ENCODE results near the gene CPNE6.
A peak's percentile ranks its signal among the peaks of the same experiment; 100 is the strongest.
"Not testable (repeated sequence)": the region's sequence is repeated elsewhere in the genome, so short reads cannot be mapped to it uniquely, and the experiment has no call there.

CPNE6 gene

DNA sequence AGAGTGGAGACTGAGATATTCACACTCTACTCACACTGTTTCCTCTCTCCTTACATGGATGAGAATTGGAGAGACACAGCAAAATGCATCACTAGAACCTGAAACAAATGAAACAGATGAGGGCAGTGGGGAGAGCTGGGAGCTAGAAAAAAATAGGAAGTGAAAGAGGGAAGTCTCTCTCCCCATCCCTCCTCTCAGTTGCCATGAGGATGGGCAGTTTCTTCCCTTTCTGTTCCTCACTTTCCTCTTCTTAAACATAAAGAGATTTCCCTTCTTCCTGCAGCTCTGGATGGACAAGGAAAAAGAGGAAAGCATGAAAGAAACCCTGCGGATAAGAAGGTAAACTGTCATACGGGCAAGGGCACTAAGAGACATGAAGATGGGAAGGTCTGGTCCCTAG lies 22.4 kb upstream of the CPNE6 start:
- H2BK15ac ChIP-seq (ENCODE audit: low read depth, poor library complexity, severe bottlenecking); H4K91ac ChIP-seq (ENCODE audit: low read length); H2BK5ac ChIP-seq (ENCODE audit: low read depth, low read length, poor library complexity, severe bottlenecking); H2BK120ac ChIP-seq (ENCODE audit: low read depth, low read length); H3K4me2 ChIP-seq (ENCODE audit: low read length, poor library complexity, severe bottlenecking); DNase-seq; H3K79me1 ChIP-seq (replicated peaks; ENCODE audit: low read length, poor library complexity, severe bottlenecking); H3K27ac ChIP-seq (ENCODE audit: low read length, poor library complexity, severe bottlenecking); H3K4ac ChIP-seq (ENCODE audit: low read depth in 1 of 2, low read length in 2 of 2); H2BK12ac ChIP-seq (ENCODE audit: low read length in 2 of 2); H2AFZ ChIP-seq (ENCODE audit: low read depth, low read length); H2AK5ac ChIP-seq (ENCODE audit: low read length, severe bottlenecking); H3K14ac ChIP-seq (ENCODE audit: low read length in 2 of 2); H3K18ac ChIP-seq (ENCODE audit: low read depth in 1 of 2, low read length in 2 of 2); H3K36me3 ChIP-seq (ENCODE audit: control insufficient read depth in 1 of 2, insufficient read depth in 2 of 2, low read depth in 1 of 2, low read length in 2 of 2); H3K4me3 ChIP-seq (ENCODE audit: insufficient read depth in 1 of 2, low read depth in 1 of 2, low read length in 2 of 2); H3K9me3 ChIP-seq (ENCODE audit: control insufficient read depth, low read length); H3K23ac ChIP-seq (ENCODE audit: low read length in 2 of 2); H3K9ac ChIP-seq (ENCODE audit: low read length); H4K8ac ChIP-seq (ENCODE audit: low read length): not testable (repeated sequence)
- 100% methylated on average over 2 of the region's 2 CpGs for WGBS
- H3K27me3 ChIP-seq (ENCODE audit: control insufficient read depth in 1 of 2, insufficient read depth in 1 of 2, low read length in 2 of 2): peaks cover 34 to 62% of the 10 kb centered on the region in 2 experiments
- H3K4me1 ChIP-seq (ENCODE audit: control insufficient read depth, insufficient read depth, low read depth, low read length): peaks cover 13% of the 10 kb centered on the region

DNA sequence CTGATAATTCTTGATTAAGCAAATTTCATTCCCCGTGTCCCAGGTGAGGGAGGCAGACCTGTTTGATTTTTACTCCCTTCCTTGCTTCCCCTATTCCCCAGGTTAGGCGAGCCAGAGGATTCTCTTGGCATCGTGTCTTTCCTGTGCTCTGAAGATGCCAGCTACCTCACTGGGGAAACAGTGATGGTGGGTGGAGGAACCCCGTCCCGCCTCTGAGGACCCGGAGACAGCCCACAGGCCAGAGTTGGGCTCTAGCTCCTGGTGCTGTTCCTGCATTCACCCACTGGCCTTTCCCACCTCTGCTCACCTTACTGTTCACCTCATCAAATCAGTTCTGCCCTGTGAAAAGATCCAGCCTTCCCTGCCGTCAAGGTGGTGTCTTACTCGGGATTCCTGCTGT lies 20.6 kb upstream of the CPNE6 start:
- H3K79me1 ChIP-seq (replicated peaks; ENCODE audit: low read length, poor library complexity, severe bottlenecking); H4K91ac ChIP-seq (ENCODE audit: low read length); H3K4me3 ChIP-seq (ENCODE audit: insufficient read depth in 1 of 2, low read depth in 1 of 2, low read length in 2 of 2); H4K8ac ChIP-seq (ENCODE audit: low read length); H2BK120ac ChIP-seq (ENCODE audit: low read depth, low read length); H3K9me3 ChIP-seq (ENCODE audit: control insufficient read depth, low read length); H2AFZ ChIP-seq (ENCODE audit: low read depth, low read length); H2AK5ac ChIP-seq (ENCODE audit: low read length, severe bottlenecking); H3K14ac ChIP-seq (ENCODE audit: low read length in 2 of 2); H2BK5ac ChIP-seq (ENCODE audit: low read depth, low read length, poor library complexity, severe bottlenecking); H3K4me2 ChIP-seq (ENCODE audit: low read length, poor library complexity, severe bottlenecking); H3K36me3 ChIP-seq (ENCODE audit: control insufficient read depth in 1 of 2, insufficient read depth in 2 of 2, low read depth in 1 of 2, low read length in 2 of 2); H2BK12ac ChIP-seq (ENCODE audit: low read length in 2 of 2); H3K18ac ChIP-seq (ENCODE audit: low read depth in 1 of 2, low read length in 2 of 2); H3K27ac ChIP-seq (ENCODE audit: low read length, poor library complexity, severe bottlenecking); H3K4ac ChIP-seq (ENCODE audit: low read depth in 1 of 2, low read length in 2 of 2); DNase-seq; H3K23ac ChIP-seq (ENCODE audit: low read length in 2 of 2); H3K9ac ChIP-seq (ENCODE audit: low read length): not testable (repeated sequence)
- H3K4me1 ChIP-seq (ENCODE audit: control insufficient read depth, insufficient read depth, low read depth, low read length): peaks cover 13% of the 10 kb centered on the region
- peak overlapping the region; percentile 15 for H2BK15ac ChIP-seq (ENCODE audit: low read depth, poor library complexity, severe bottlenecking)
- peaks cover 42 to 71% of the 10 kb centered on the region in 2 experiments for H3K27me3 ChIP-seq (ENCODE audit: control insufficient read depth in 1 of 2, insufficient read depth in 1 of 2, low read length in 2 of 2)
- 80% methylated on average over 4 of the region's 8 CpGs for WGBS

GRCh38 chr14:24051176-24051788 lies 20.1 kb upstream of the CPNE6 start:
- Histone ChIP-seq H2BK15ac (ENCODE audit: low read depth, poor library complexity, severe bottlenecking) (peak overlapping the region; percentile 67), H4K8ac (ENCODE audit: low read length) (peak overlapping the region; percentile 81), H2AFZ (ENCODE audit: low read depth, low read length) (peak overlapping the region; percentile 88), H3K4ac (ENCODE audit: low read depth in 1 of 2, low read length in 2 of 2) (no peak overlapping the region), H3K36me3 (ENCODE audit: control insufficient read depth in 1 of 2, insufficient read depth in 2 of 2, low read depth in 1 of 2, low read length in 2 of 2) (no peaks in the 10 kb centered on the region), H2BK5ac (ENCODE audit: low read depth, low read length, poor library complexity, severe bottlenecking) (no peak overlapping the region), H3K4me1 (ENCODE audit: control insufficient read depth, insufficient read depth, low read depth, low read length) (peaks cover 13% of the 10 kb centered on the region), H3K27ac (ENCODE audit: low read length, poor library complexity, severe bottlenecking) (no peak overlapping the region), H2AK5ac (ENCODE audit: low read length, severe bottlenecking) (no peak overlapping the region), H3K4me2 (ENCODE audit: low read length, poor library complexity, severe bottlenecking) (peak overlapping the region; percentile 97), H3K9ac (ENCODE audit: low read length) (peak overlapping the region; percentile 79), H3K23ac (ENCODE audit: low read length in 2 of 2) (no peak overlapping the region), H3K9me3 (ENCODE audit: control insufficient read depth, low read length) (no peaks in the 10 kb centered on the region), H2BK12ac (ENCODE audit: low read length in 2 of 2) (peak overlapping the region in 1 of 2 experiments; percentile 60), H4K91ac (ENCODE audit: low read length) (no peak overlapping the region), H3K27me3 (ENCODE audit: control insufficient read depth in 1 of 2, insufficient read depth in 1 of 2, low read length in 2 of 2) (peaks cover 46 to 74% of the 10 kb centered on the region in 2 experiments), H3K14ac (ENCODE audit: low read length in 2 of 2) (no peak overlapping the region), H3K18ac (ENCODE audit: low read depth in 1 of 2, low read length in 2 of 2) (peak overlapping the region; percentile 41 to 61), H3K79me1 (replicated peaks; ENCODE audit: low read length, poor library complexity, severe bottlenecking) (no peaks in the 10 kb centered on the region), H2BK120ac (ENCODE audit: low read depth, low read length) (no peak overlapping the region), H3K4me3 (ENCODE audit: insufficient read depth in 1 of 2, low read depth in 1 of 2, low read length in 2 of 2) (peak overlapping the region; percentile 61 to 83)
- no peak for DNase-seq
- 18% methylated on average over 11 of the region's 20 CpGs for WGBS

DNA sequence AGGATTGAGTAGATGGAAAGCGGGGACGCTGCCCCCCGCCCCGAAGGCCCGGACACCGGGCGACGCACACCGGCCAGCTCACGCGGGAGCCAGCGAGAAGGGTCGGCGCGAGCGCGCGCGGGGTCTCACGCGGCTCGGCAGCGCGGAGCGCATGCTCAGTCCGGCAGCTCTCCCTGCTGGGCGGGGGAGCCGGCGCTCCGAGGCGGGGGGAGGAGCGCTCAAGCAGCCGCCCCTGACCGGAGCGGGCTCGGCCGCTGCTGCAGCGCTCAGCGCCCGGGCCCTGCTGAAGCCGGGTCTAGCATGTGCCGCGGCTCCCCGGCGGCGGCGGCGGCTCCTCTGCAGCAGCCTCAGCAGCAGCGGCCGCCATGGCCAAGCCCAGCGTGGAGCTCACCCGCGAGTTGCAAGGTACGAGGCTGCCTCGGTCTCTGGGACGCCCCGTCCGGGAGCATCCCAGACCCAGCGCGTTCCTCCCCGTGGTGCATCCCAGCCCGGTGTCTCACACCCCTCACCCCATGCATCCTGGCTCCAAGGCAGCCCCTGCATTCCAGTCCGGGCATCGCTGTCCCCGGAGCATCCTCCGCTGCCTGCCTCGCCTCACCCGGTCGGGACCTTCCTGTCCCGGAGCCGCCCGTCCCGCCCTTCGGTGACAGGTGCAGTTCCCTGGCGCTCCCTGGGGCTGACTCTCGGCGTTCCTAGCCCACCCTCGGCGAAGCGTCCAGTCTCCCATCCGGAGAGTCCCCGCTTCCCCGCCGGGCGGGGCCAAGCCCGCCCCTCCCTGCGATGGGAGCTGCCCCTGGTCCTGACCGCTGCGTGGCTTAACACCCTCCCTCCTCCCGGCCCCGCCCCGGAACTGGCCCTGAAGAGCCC lies 19.3 kb upstream of the CPNE6 start, which contains the start of gene CARMIL3:
CARMIL3 (plus strand) TSS at position 221 of the 867 bp plus-strand sequence; CDS start at position 366, 145 bp downstream.
- 2% methylated on average over 68 of the region's 92 CpGs for WGBS
- no peak within 1 kb of the TSS for H2BK120ac ChIP-seq (ENCODE audit: low read depth, low read length)
- H3K4me1 ChIP-seq (ENCODE audit: control insufficient read depth, insufficient read depth, low read depth, low read length): peaks cover 13% of the 10 kb centered on the region
- H3K4me3 ChIP-seq (ENCODE audit: insufficient read depth in 1 of 2, low read depth in 1 of 2, low read length in 2 of 2): peak within 1 kb of the TSS; percentile 61 to 83
- H2AK5ac ChIP-seq (ENCODE audit: low read length, severe bottlenecking): no peak within 1 kb of the TSS
- no peak within 1 kb of the TSS for H3K4ac ChIP-seq (ENCODE audit: low read depth in 1 of 2, low read length in 2 of 2)
- no peak within 1 kb of the TSS for H2BK5ac ChIP-seq (ENCODE audit: low read depth, low read length, poor library complexity, severe bottlenecking)
- H3K36me3 ChIP-seq (ENCODE audit: control insufficient read depth in 1 of 2, insufficient read depth in 2 of 2, low read depth in 1 of 2, low read length in 2 of 2): no peaks in the 10 kb centered on the region
- peaks cover 51 to 79% of the 10 kb centered on the region in 2 experiments for H3K27me3 ChIP-seq (ENCODE audit: control insufficient read depth in 1 of 2, insufficient read depth in 1 of 2, low read length in 2 of 2)
- H3K79me1 ChIP-seq (replicated peaks; ENCODE audit: low read length, poor library complexity, severe bottlenecking): no peaks in the 10 kb centered on the region
- H3K9ac ChIP-seq (ENCODE audit: low read length): peak within 1 kb of the TSS; percentile 79
- peak within 1 kb of the TSS in 1 of 2 experiments; percentile 72 for H3K14ac ChIP-seq (ENCODE audit: low read length in 2 of 2)
- H4K91ac ChIP-seq (ENCODE audit: low read length): no peak within 1 kb of the TSS
- H2BK12ac ChIP-seq (ENCODE audit: low read length in 2 of 2): peak within 1 kb of the TSS in 1 of 2 experiments; percentile 60
- peak within 1 kb of the TSS; percentile 81 for H4K8ac ChIP-seq (ENCODE audit: low read length)
- peak within 1 kb of the TSS; percentile 97 for H3K4me2 ChIP-seq (ENCODE audit: low read length, poor library complexity, severe bottlenecking)
- H3K9me3 ChIP-seq (ENCODE audit: control insufficient read depth, low read length): no peaks in the 10 kb centered on the region
- peak within 1 kb of the TSS in 1 of 2 experiments; percentile 91 for H3K23ac ChIP-seq (ENCODE audit: low read length in 2 of 2)
- DNase-seq: peak; percentile 49
- H2AFZ ChIP-seq (ENCODE audit: low read depth, low read length): peak within 1 kb of the TSS; percentile 88
- peak within 1 kb of the TSS; percentile 41 to 61 for H3K18ac ChIP-seq (ENCODE audit: low read depth in 1 of 2, low read length in 2 of 2)
- peak within 1 kb of the TSS; percentile 67 for H2BK15ac ChIP-seq (ENCODE audit: low read depth, poor library complexity, severe bottlenecking)
- H3K27ac ChIP-seq (ENCODE audit: low read length, poor library complexity, severe bottlenecking): no peak within 1 kb of the TSS

All from mesenchymal stem cell (in vitro differentiated cells and primary cell).